B cell (primary cell): ENCODE data around the gene ALDH1A2. TPM values are rescaled to one million over a fixed set of nuclear protein-coding genes. Genes with fewer than 3 reads are reported as not detected.

ENCODE experiments used
- ATAC-seq: fragments of 200-7000 bp; cut with Tn5 transposase; one replicate; pipeline ENCODE4 v1.10.0; 2021; ENCODE audit warnings: low read depth, mild to moderate bottlenecking, moderate number of reproducible peaks, moderate library complexity
- CTCF ChIA-PET: fragments of 350-600 bp; sonication (Branson Sonifier 250); formaldehyde crosslinking; loops from one replicate; lab custom pipeline; 2021; ENCODE audit warnings: antibody characterized with exemption, inconsistent platforms; lab: Charles Lee
- POLR2A ChIA-PET: fragments of 350-600 bp; sonication (Branson Sonifier 250); formaldehyde crosslinking; loops from one replicate; lab custom pipeline; 2021; ENCODE audit warnings: antibody characterized with exemption; lab: Charles Lee
- DNase-seq: peaks from one replicate; pipeline ENCODE4 v3.0.0; 2013
- H2AFZ ChIP-seq: 2 replicates; pipeline ENCODE4 v1.6.1; 2012; ENCODE audit warnings: mild to moderate bottlenecking, low read depth, low read length; ENCODE audit not compliant: insufficient read depth, poor library complexity, severe bottlenecking
- H3K27ac ChIP-seq, 2 donors: 1 replicate in 1 of 2; 2 replicates in 1 of 2; pipeline ENCODE4 v1.5.1; 2012 to 2013; ENCODE audit warnings: low read length in 2 of 2, mild to moderate bottlenecking in 2 of 2, moderate library complexity in 1 of 2
- H3K27me3 ChIP-seq, 4 experiments: fragments of 200-600 bp in 1 of 4; sonication (generic) in 1 of 4; replicated peaks in 1 of 4; 1 replicate in 2 of 4; 2 replicates in 2 of 4; pipeline versions ENCODE4 v1.6.1 to v1.7.0; 2013 to 2016; ENCODE audit warnings: low read length in 3 of 4, mild to moderate bottlenecking in 2 of 4, mixed read lengths in 1 of 4, moderate library complexity in 1 of 4; ENCODE audit not compliant: insufficient read depth in 4 of 4, control insufficient read depth in 3 of 4; ENCODE audit errors: control extremely low read depth in 1 of 4
- H3K36me3 ChIP-seq, 2 experiments: replicated peaks in 1 of 2; 1 replicate in 1 of 2; 2 replicates in 1 of 2; pipeline versions ENCODE4 v1.6.1 to v1.7.1; 2013; ENCODE audit warnings: low read length in 1 of 2; ENCODE audit not compliant: insufficient read depth in 2 of 2, control insufficient read depth in 1 of 2; ENCODE audit errors: control extremely low read depth in 1 of 2, extremely low read depth in 1 of 2
- H3K4me1 ChIP-seq, 2 donors: fragments of 200-600 bp in 1 of 2; sonication (generic) in 1 of 2; 1 replicate in 1 of 2; 2 replicates in 1 of 2; pipeline versions ENCODE4 v1.5.1 to v1.6.1; 2013 to 2017; ENCODE audit warnings: low read length in 2 of 2; ENCODE audit not compliant: control insufficient read depth in 2 of 2, insufficient read depth in 2 of 2
- H3K4me2 ChIP-seq: replicated peaks from 2 replicates; pipeline ENCODE3; 2012; ENCODE audit warnings: mild to moderate bottlenecking, low read depth, low read length; ENCODE audit not compliant: poor library complexity, severe bottlenecking
- H3K4me3 ChIP-seq, 5 experiments: fragments of 200-600 bp in 1 of 5; sonication (generic) in 1 of 5; 1 replicate in 3 of 5; 2 replicates in 2 of 5; pipeline versions ENCODE4 v1.5.1 to v1.7.0; 2011 to 2016; ENCODE audit warnings: low read length in 4 of 5, mild to moderate bottlenecking in 4 of 5, low read depth in 2 of 5, control low read depth in 1 of 5, moderate library complexity in 1 of 5; ENCODE audit not compliant: insufficient read depth in 1 of 5; ENCODE audit errors: control extremely low read depth in 1 of 5, extremely low read depth in 1 of 5
- H3K79me2 ChIP-seq: fragments of 200-600 bp; sonication (generic); one replicate; pipeline ENCODE4 v1.6.0; 2016; ENCODE audit warnings: low read length; ENCODE audit not compliant: control insufficient read depth, insufficient read depth
- H3K9ac ChIP-seq: fragments of 200-600 bp; sonication (generic); 2 replicates; pipeline ENCODE4 v1.6.1; 2017; ENCODE audit warnings: mild to moderate bottlenecking, low read length, moderate library complexity
- H3K9me3 ChIP-seq, 3 donors: one replicate each; pipeline versions ENCODE4 v1.6.1 to v1.7.1; 2013; ENCODE audit warnings: low read length in 2 of 3; ENCODE audit not compliant: control insufficient read depth in 2 of 3, insufficient read depth in 1 of 3; ENCODE audit errors: control extremely low read depth in 1 of 3
- H4K20me1 ChIP-seq: 2 replicates; pipeline ENCODE4 v1.6.0; 2012; ENCODE audit warnings: mild to moderate bottlenecking, low read length; ENCODE audit not compliant: insufficient read depth, control insufficient read depth, poor library complexity, severe bottlenecking
- H3K27ac Mint-ChIP-seq: one replicate; pipeline ENCODE4 v1.8.0; 2021; ENCODE audit warnings: mixed read lengths
- H3K27me3 Mint-ChIP-seq: one replicate; pipeline ENCODE4 v1.8.0; 2021; ENCODE audit warnings: mixed read lengths
- H3K4me1 Mint-ChIP-seq: one replicate; pipeline ENCODE4 v1.8.0; 2021; ENCODE audit warnings: mixed read lengths
- H3K4me3 Mint-ChIP-seq: one replicate; pipeline ENCODE4 v1.8.0; 2021; ENCODE audit warnings: mixed read lengths
- H3K9me3 Mint-ChIP-seq: one replicate; pipeline ENCODE4 v1.8.0; 2022; ENCODE audit warnings: mixed read lengths; ENCODE audit not compliant: insufficient read depth
- EZH2 ChIP-seq: IDR thresholded peaks from 2 replicates; pipeline ENCODE4 v1.6.1; 2012; ENCODE audit warnings: borderline replicate concordance, low read depth, mild to moderate bottlenecking, moderate library complexity, low read length; ENCODE audit not compliant: insufficient read depth, poor library complexity, severe bottlenecking
- WGBS: methylation state at CpG from one replicate; pipeline ENCODE4 v1.1.5; 2013; ENCODE audit warnings: missing lambda C conversion rate; ENCODE audit not compliant: insufficient coverage; 5-methylcytosine and 5-hydroxymethylcytosine counted together
- intact Hi-C: fragments of 100-400 bp; cut with micrococcal nuclease; formaldehyde crosslinking; loops from one replicate; pipeline ENCODE4 v1.10.0; 2022
- polyA plus RNA-seq: library from polyadenylated mRNA; depleted of rRNA; stranded (reverse); fragments of >200 nt; gene quantifications from 2 replicates; pipeline ENCODE4 v1.2.3, GENCODE V29; 2012
- total RNA-seq, 2 donors: library from RNA; stranded (reverse); fragments of 120-200 nt in 1 of 2; gene quantifications; 1 replicate in 1 of 2; 2 replicates in 1 of 2; pipeline versions ENCODE4 v1.2.3 to v1.2.4, GENCODE V29; 2013 to 2022
- TF ChIP-seq, protein P1 (sequence below): fragments of 200-600 bp; IDR thresholded peaks from one replicate; pipeline ENCODE4 v1.8.0; 2022; ENCODE audit warnings: antibody characterized with exemption, mild to moderate bottlenecking

Gene ALDH1A2
- total and polyA plus RNA-seq, 2 donors (not counting 1 experiment from before 2014, with no cell fraction given), result not detected

GRCh38 chr15:57962887-57963286 is 102.6 kb downstream of the ALDH1A2 start:
- Histone ChIP-seq H3K79me2 (no peaks in the 10 kb centered on the region), H4K20me1 (no peaks in the 10 kb centered on the region), H3K4me1 (no peaks in the 10 kb centered on the region), H3K27me3 (no peaks in the 10 kb centered on the region), H3K9ac (no peak overlapping the region), H3K36me3 (no peaks in the 10 kb centered on the region), H3K4me2 (no peak overlapping the region), H3K27ac (no peak overlapping the region), H2AFZ (no peak overlapping the region), H3K9me3 (no peaks in the 10 kb centered on the region), H3K4me3 (no peak overlapping the region)
- no peak overlapping the region for H3K4me3 Mint-ChIP-seq
- WGBS, result 73% methylated on average over 3 of the region's 4 CpGs
- no peaks in the 10 kb centered on the region for H3K4me1 Mint-ChIP-seq
- peaks cover 8% of the 10 kb centered on the region for H3K27me3 Mint-ChIP-seq
- H3K9me3 Mint-ChIP-seq, result no peaks in the 10 kb centered on the region
- no peak overlapping the region for H3K27ac Mint-ChIP-seq
- TF ChIP-seq, protein P1, sequence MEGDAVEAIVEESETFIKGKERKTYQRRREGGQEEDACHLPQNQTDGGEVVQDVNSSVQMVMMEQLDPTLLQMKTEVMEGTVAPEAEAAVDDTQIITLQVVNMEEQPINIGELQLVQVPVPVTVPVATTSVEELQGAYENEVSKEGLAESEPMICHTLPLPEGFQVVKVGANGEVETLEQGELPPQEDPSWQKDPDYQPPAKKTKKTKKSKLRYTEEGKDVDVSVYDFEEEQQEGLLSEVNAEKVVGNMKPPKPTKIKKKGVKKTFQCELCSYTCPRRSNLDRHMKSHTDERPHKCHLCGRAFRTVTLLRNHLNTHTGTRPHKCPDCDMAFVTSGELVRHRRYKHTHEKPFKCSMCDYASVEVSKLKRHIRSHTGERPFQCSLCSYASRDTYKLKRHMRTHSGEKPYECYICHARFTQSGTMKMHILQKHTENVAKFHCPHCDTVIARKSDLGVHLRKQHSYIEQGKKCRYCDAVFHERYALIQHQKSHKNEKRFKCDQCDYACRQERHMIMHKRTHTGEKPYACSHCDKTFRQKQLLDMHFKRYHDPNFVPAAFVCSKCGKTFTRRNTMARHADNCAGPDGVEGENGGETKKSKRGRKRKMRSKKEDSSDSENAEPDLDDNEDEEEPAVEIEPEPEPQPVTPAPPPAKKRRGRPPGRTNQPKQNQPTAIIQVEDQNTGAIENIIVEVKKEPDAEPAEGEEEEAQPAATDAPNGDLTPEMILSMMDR, result no peak
- TF ChIP-seq EZH2, result no peak
- ChIA-PET CTCF (no interaction called here), POLR2A (no interaction called here)
- DNase-seq, result no peak
- intact Hi-C loops, result no loop called here
- no peak for ATAC-seq

- no peaks in the 10 kb centered on the region for H3K79me2 ChIP-seq
- no peak overlapping the region for H3K27ac Mint-ChIP-seq
- intact Hi-C loops, result no loop called here
- no peak overlapping the region for H3K4me2 ChIP-seq
- TF ChIP-seq, protein P1, result no peak
- TF ChIP-seq EZH2, result no peak
- H3K9ac ChIP-seq, result no peak overlapping the region
- H3K4me3 Mint-ChIP-seq, result no peak overlapping the region
- H3K4me3 ChIP-seq, result no peak overlapping the region
- H3K4me1 ChIP-seq, result no peaks in the 10 kb centered on the region
- ATAC-seq (no peak), DNase-seq (no peak)
- no peaks in the 10 kb centered on the region for H3K9me3 ChIP-seq
- ChIA-PET POLR2A (no interaction called here), CTCF (no interaction called here)
- no peaks in the 10 kb centered on the region for H3K27me3 ChIP-seq
- H2AFZ ChIP-seq, result no peak overlapping the region
- no peaks in the 10 kb centered on the region for H3K9me3 Mint-ChIP-seq
- no peak overlapping the region for H3K27ac ChIP-seq
- H3K36me3 ChIP-seq, result no peaks in the 10 kb centered on the region
- H3K27me3 Mint-ChIP-seq, result peaks cover 8% of the 10 kb centered on the region
- H4K20me1 ChIP-seq, result no peaks in the 10 kb centered on the region
- WGBS, result 100% methylated on average over 1 of the region's 4 CpGs
- H3K4me1 Mint-ChIP-seq, result no peaks in the 10 kb centered on the region
Observed at GRCh38 chr15:57961919-57962318, 103.6 kb downstream of the ALDH1A2 start.
